OCI-LY1 (cell line): ENCODE results near the gene MLLT6.
"Not testable (repeated sequence)": the region's sequence is repeated elsewhere in the genome, so short reads cannot be mapped to it uniquely, and the experiment has no call there.

ENCODE experiments used
- H2AFZ ChIP-seq: fragments of 200-600 bp; sonication (generic), shearing (Covaris generic); 2 replicates; pipeline ENCODE4 v1.6.0; 2014; ENCODE audit warnings: antibody characterized with exemption, mild to moderate bottlenecking, low read length
- H3F3A ChIP-seq: fragments of 200-600 bp; sonication (generic), shearing (Covaris generic); 2 replicates; pipeline ENCODE4 v1.6.0; 2014; ENCODE audit warnings: mild to moderate bottlenecking, antibody characterized with exemption, low read length, moderate library complexity; ENCODE audit not compliant: insufficient read depth
- H3K27ac ChIP-seq: fragments of 200-600 bp; sonication (generic); 2 replicates; pipeline ENCODE4 v1.5.1; 2014; ENCODE audit warnings: low read length, mixed run types, mild to moderate bottlenecking, low read depth; ENCODE audit not compliant: poor library complexity, severe bottlenecking
- H3K27me3 ChIP-seq: fragments of 200-600 bp; sonication (generic); 2 replicates; pipeline ENCODE4 v1.6.0; 2014; ENCODE audit warnings: antibody characterized with exemption, mild to moderate bottlenecking, low read length, moderate library complexity; ENCODE audit not compliant: insufficient read depth
- H3K36me3 ChIP-seq: fragments of 200-600 bp; sonication (generic); 2 replicates; pipeline ENCODE4 v1.6.1; 2014; ENCODE audit warnings: mild to moderate bottlenecking, antibody characterized with exemption, low read length, moderate library complexity, mixed read lengths; ENCODE audit not compliant: insufficient read depth
- H3K4me1 ChIP-seq: fragments of 200-600 bp; sonication (generic); 2 replicates; pipeline ENCODE4 v1.5.1; 2014; ENCODE audit warnings: mild to moderate bottlenecking, low read length, moderate library complexity; ENCODE audit not compliant: insufficient read depth, severe bottlenecking
- H3K4me2 ChIP-seq: fragments of 200-600 bp; sonication (generic), shearing (Covaris generic); 2 replicates; pipeline ENCODE4 v1.6.1; 2014; ENCODE audit warnings: low read length
- H3K4me3 ChIP-seq: fragments of 200-600 bp; sonication (generic); 2 replicates; pipeline ENCODE4 v1.5.1; 2014; ENCODE audit warnings: low read length, low read depth, mild to moderate bottlenecking, mixed read lengths; ENCODE audit not compliant: poor library complexity, severe bottlenecking
- H3K79me2 ChIP-seq: fragments of 200-600 bp; shearing (Covaris generic); 2 replicates; pipeline ENCODE4 v1.6.1; 2016; ENCODE audit warnings: mixed run types, low read length, mixed read lengths; ENCODE audit not compliant: insufficient read depth
- H3K9ac ChIP-seq: fragments of 200-600 bp; sonication (generic), shearing (Covaris generic); 2 replicates; pipeline ENCODE4 v1.6.1; 2014; ENCODE audit warnings: mild to moderate bottlenecking, low read length, mixed read lengths
- H3K9me2 ChIP-seq: fragments of 200-600 bp; sonication (generic), shearing (Covaris generic); 2 replicates; pipeline ENCODE4 v1.6.1; 2014; ENCODE audit warnings: low read depth, mild to moderate bottlenecking, low read length, mixed read lengths
- H3K9me3 ChIP-seq: fragments of 200-600 bp; shearing (Covaris generic); 2 replicates; pipeline ENCODE4 v1.6.1; 2014; ENCODE audit warnings: low read length, mixed read lengths
- H4K20me1 ChIP-seq: fragments of 200-600 bp; sonication (generic), shearing (Covaris generic); 2 replicates; pipeline ENCODE4 v1.6.0; 2016; ENCODE audit warnings: mild to moderate bottlenecking, low read length; ENCODE audit not compliant: insufficient read depth
- EZH2 ChIP-seq: fragments of 200-600 bp; sonication (generic), shearing (Covaris generic); IDR thresholded peaks from 2 replicates; pipeline ENCODE4 v1.8.0; 2017; ENCODE audit warnings: borderline replicate concordance, mixed run types, mild to moderate bottlenecking, antibody characterized with exemption, low read length, moderate library complexity, mixed read lengths
- TF ChIP-seq, protein P1 (sequence below): fragments of 200-600 bp; sonication (generic), shearing (Covaris generic); IDR thresholded peaks from 2 replicates; pipeline ENCODE4 v1.5.1; 2017; ENCODE audit warnings: mild to moderate bottlenecking, antibody characterized with exemption, low read length, moderate library complexity, mixed read lengths

MLLT6 gene

DNA sequence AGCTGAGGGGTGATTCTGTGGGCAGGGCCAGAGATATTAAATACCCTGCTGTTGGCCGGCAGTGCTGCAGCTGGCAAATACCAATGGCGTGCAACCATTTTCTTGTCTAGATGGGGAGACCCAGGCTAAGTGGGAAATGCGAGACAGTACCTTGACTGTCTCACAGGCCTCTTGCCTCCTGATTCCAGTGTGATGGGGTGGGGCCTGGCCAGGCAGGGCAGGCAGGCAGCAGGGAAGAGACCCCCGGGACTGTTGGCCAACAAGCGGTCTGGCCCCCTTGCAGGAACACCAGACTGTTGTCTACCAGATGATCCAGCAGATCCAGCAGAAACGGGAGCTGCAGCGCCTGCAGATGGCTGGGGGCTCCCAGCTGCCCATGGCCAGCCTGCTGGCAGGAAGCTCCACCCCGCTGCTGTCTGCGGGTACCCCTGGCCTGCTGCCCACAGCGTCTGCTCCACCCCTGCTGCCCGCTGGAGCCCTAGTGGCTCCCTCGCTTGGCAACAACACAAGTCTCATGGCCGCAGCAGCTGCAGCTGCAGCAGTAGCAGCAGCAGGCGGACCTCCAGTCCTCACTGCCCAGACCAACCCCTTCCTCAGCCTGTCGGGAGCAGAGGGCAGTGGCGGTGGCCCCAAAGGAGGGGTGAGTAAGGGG is 19.4 kb downstream of the MLLT6 start:
- H3K9me2 ChIP-seq: no peaks in the 10 kb centered on the region
- H3K4me2 ChIP-seq: no peak overlapping the region
- H3K27ac ChIP-seq: no peak overlapping the region
- H3K79me2 ChIP-seq: no peaks in the 10 kb centered on the region
- no peak overlapping the region for H3K9ac ChIP-seq
- H3K4me3 ChIP-seq: no peak overlapping the region
- H3K4me1 ChIP-seq: peaks cover 18% of the 10 kb centered on the region
- H4K20me1 ChIP-seq: no peaks in the 10 kb centered on the region
- H3F3A ChIP-seq: no peaks in the 10 kb centered on the region
- TF ChIP-seq EZH2: no peak
- TF ChIP-seq, protein P1, sequence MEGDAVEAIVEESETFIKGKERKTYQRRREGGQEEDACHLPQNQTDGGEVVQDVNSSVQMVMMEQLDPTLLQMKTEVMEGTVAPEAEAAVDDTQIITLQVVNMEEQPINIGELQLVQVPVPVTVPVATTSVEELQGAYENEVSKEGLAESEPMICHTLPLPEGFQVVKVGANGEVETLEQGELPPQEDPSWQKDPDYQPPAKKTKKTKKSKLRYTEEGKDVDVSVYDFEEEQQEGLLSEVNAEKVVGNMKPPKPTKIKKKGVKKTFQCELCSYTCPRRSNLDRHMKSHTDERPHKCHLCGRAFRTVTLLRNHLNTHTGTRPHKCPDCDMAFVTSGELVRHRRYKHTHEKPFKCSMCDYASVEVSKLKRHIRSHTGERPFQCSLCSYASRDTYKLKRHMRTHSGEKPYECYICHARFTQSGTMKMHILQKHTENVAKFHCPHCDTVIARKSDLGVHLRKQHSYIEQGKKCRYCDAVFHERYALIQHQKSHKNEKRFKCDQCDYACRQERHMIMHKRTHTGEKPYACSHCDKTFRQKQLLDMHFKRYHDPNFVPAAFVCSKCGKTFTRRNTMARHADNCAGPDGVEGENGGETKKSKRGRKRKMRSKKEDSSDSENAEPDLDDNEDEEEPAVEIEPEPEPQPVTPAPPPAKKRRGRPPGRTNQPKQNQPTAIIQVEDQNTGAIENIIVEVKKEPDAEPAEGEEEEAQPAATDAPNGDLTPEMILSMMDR: no peak
- no peak overlapping the region for H2AFZ ChIP-seq
- no peaks in the 10 kb centered on the region for H3K27me3 ChIP-seq
- peaks cover 44% of the 10 kb centered on the region for H3K36me3 ChIP-seq
- H3K9me3 ChIP-seq: no peaks in the 10 kb centered on the region

DNA sequence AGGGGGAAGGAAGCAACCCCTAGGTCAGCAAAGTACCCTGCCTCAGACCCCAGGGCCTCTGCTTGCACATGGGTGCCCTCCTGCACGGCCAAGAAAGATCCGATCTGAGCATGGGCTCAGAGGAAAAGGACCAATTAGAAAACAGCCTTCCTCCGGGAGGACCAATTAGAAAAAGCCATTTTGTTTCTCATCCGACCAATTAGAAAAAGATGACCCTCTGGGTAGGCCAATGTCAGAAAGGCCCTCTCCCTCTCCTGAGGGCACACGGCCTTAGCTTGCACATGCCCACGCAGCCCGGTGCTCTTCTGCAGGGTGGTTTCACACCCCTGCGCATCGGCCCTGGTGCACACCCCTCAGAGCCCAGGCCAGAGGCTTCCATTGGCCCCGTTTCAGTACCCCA is 20.0 kb downstream of the MLLT6 start:
- no peaks in the 10 kb centered on the region for H3K9me2 ChIP-seq
- no peaks in the 10 kb centered on the region for H4K20me1 ChIP-seq
- no peak overlapping the region for H3K4me2 ChIP-seq
- H3K27me3 ChIP-seq: no peaks in the 10 kb centered on the region
- H3K9ac ChIP-seq: no peak overlapping the region
- H3K9me3 ChIP-seq: no peaks in the 10 kb centered on the region
- H3K79me2 ChIP-seq: no peaks in the 10 kb centered on the region
- H3K36me3 ChIP-seq: peaks cover 38% of the 10 kb centered on the region
- TF ChIP-seq, protein P1: no peak
- TF ChIP-seq EZH2: no peak
- no peak overlapping the region for H2AFZ ChIP-seq
- H3K27ac ChIP-seq: no peak overlapping the region
- no peak overlapping the region for H3K4me3 ChIP-seq
- peaks cover 23% of the 10 kb centered on the region for H3K4me1 ChIP-seq
- no peaks in the 10 kb centered on the region for H3F3A ChIP-seq

DNA sequence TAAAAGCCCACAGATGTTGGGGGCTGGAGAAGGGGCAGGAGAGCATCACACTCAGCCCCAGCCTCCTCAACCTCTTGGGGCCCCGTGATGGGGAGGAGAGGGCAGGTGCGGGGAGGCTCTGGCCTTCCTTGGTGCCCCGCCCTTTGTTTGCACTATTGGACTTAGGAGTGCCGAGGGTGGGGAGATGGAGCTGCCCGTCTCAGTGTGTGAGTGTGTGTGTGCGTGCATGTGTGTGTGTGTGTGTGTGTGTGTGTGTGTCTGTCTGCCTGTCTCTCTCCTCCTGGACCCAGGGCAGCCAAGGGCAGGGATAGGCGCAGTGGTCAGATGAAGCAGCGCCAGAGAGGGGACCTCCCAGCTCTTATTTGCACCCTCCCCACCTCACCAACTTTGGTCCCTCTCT is 21.1 kb downstream of the MLLT6 start:
- not testable (repeated sequence) for H3K4me2 ChIP-seq, H3F3A ChIP-seq, H2AFZ ChIP-seq

DNA sequence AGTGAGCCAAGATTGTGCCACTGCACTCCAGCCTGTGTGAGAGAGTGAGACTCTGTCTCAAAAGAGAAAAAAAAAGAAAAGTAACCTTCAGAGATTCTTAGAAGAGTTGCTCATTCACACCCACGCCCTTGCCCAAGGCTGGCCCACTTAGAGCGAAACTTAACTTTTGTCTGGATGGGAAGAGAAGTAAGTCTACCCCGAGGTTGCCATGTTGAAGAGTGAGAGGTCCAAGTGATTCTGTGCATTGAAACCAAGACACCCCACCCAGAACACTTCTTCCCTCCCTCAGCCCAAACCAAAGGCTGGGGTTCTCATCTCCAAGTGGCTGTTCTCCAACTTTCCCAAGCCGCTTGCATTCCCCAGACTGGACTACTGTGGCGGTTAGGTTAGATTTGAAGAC is 22.7 kb downstream of the MLLT6 start:
- no peak for TF ChIP-seq EZH2
- TF ChIP-seq, protein P1: no peak
- Histone ChIP-seq H3K4me2 (no peak overlapping the region), H3K9ac (no peak overlapping the region), H3F3A (no peaks in the 10 kb centered on the region), H3K9me2 (no peaks in the 10 kb centered on the region), H3K79me2 (no peaks in the 10 kb centered on the region), H3K4me3 (no peak overlapping the region), H3K36me3 (peaks cover 16% of the 10 kb centered on the region; the same call in 1 of the 2 replicates), H3K27ac (peak overlapping the region; percentile 4), H3K4me1 (peaks cover 37% of the 10 kb centered on the region), H3K27me3 (no peaks in the 10 kb centered on the region), H4K20me1 (no peaks in the 10 kb centered on the region), H3K9me3 (no peaks in the 10 kb centered on the region), H2AFZ (no peak overlapping the region)

More for the DNA sequence above, 21.1 kb downstream of the MLLT6 start:
- H3K27ac ChIP-seq, H4K20me1 ChIP-seq, H3K4me3 ChIP-seq, H3K9me3 ChIP-seq, H3K9me2 ChIP-seq, H3K9ac ChIP-seq, H3K79me2 ChIP-seq, H3K27me3 ChIP-seq: not testable (repeated sequence)
- peaks cover 28% of the 10 kb centered on the region for H3K4me1 ChIP-seq
- H3K36me3 ChIP-seq: peaks cover 30% of the 10 kb centered on the region
